Heart right ventricle (tissue), 16 donors: ENCODE results near the gene PPFIA2. TPM values are rescaled to one million over a fixed set of nuclear protein-coding genes. Genes with fewer than 3 reads are reported as not detected.
A peak's percentile ranks its signal among the peaks of the same experiment; 100 is the strongest.
"Not testable (repeated sequence)": the region's sequence is repeated elsewhere in the genome, so short reads cannot be mapped to it uniquely, and the experiment has no call there.

Source experiments
- ATAC-seq, 8 donors: fragments of 200-7000 bp; cut with Tn5 transposase; one replicate each; pipeline ENCODE4 v1.9.1; 2020; ENCODE audit warnings: mild to moderate bottlenecking in 8 of 8, moderate library complexity in 8 of 8, moderate number of reproducible peaks in 1 of 8
- DNase-seq, 2 donors: peaks; one replicate each; pipeline ENCODE4 v3.0.0-alpha.2; 2020
- H3K27ac ChIP-seq, 10 donors: fragments of 200-600 bp; sonication (generic) in 2 of 10; one replicate each; pipeline versions ENCODE4 v1.5.0 to v1.8.0; 2020 to 2022; ENCODE audit warnings: mild to moderate bottlenecking in 3 of 10
- H3K27me3 ChIP-seq, 7 donors: fragments of 200-600 bp; one replicate each; pipeline ENCODE4 v1.8.0; 2021 to 2022; ENCODE audit warnings: mild to moderate bottlenecking in 2 of 7
- H3K36me3 ChIP-seq, 9 donors: fragments of 200-600 bp; sonication (generic) in 1 of 9; one replicate each; pipeline versions ENCODE4 v1.5.0 to v1.8.0; 2020 to 2022; ENCODE audit warnings: mild to moderate bottlenecking in 2 of 9
- H3K4me1 ChIP-seq, 9 donors: fragments of 200-600 bp; sonication (generic) in 1 of 9; one replicate each; pipeline versions ENCODE4 v1.5.0 to v1.8.0; 2020 to 2022; ENCODE audit warnings: mild to moderate bottlenecking in 4 of 9
- H3K4me3 ChIP-seq, 10 donors: fragments of 200-600 bp; sonication (generic) in 2 of 10; one replicate each; pipeline versions ENCODE4 v1.5.0 to v1.8.0; 2020 to 2022; ENCODE audit warnings: mild to moderate bottlenecking in 7 of 10, moderate library complexity in 2 of 10
- H3K9me3 ChIP-seq, 11 donors: fragments of 200-600 bp in 10 of 11; sonication (generic) in 2 of 11; one replicate each; pipeline versions ENCODE4 v1.5.0 to v1.8.0; 2013 to 2022; ENCODE audit warnings: mild to moderate bottlenecking in 2 of 11, control low read depth in 1 of 11, moderate library complexity in 1 of 11
- WGBS, 2 donors: extraction: QIAGEN DNeasy Blood & Tissue Kit; methylation state at CpG; one replicate each; pipeline ENCODE4 v1.1.7; 2013; ENCODE audit warnings: inconsistent platforms in 1 of 2; 5-methylcytosine and 5-hydroxymethylcytosine counted together
- intact Hi-C, 10 donors: fragments of 100-400 bp; cut with DNase I; formaldehyde crosslinking; loops; one replicate each; pipeline versions ENCODE4 v1.11.1 to v1.14.2; 2022
- polyA plus RNA-seq, 2 donors: library from polyadenylated mRNA; stranded (reverse); fragments of 200-250 nt; gene quantifications; one replicate each; pipeline ENCODE4 v1.2.3, GENCODE V29; 2013
- total RNA-seq, 10 donors: library from RNA; stranded (reverse); fragmentation: NEBNext Ultra II Directional in 3 of 10; extraction: Animal tissue kit (Norgen Biotek cat#: 25700) in 3 of 10; gene quantifications; one replicate each; pipeline versions ENCODE4 v1.2.1 to v1.2.4, GENCODE V29; 2021 to 2023
- TF ChIP-seq, protein P1 (sequence below), 9 donors: fragments of 200-600 bp; sonication (generic) in 2 of 9; IDR thresholded peaks; one replicate each; pipeline versions ENCODE4 v1.5.0 to v1.8.0; 2021 to 2022; ENCODE audit warnings: antibody characterized with exemption in 9 of 9, mild to moderate bottlenecking in 5 of 9, moderate library complexity in 1 of 9
- donor health status: Arrhythmogenic right ventricular cardiomyopathy.
- donor health status: ischemic (EF 13 %, LVEDD 7.1; RV severe dilation, severe dysfunction).
- donor health status: healthy with polysubstance abuse.
- donor health status: DM: no; HTN: yes; CAD: no.
- donor health status: DM: no; HTN: no; CAD: no.
- donor health status: ischemic (EF 25% LVEDD 6.9; RV normal size, moderate dysfunction).
- donor health status: ischemic (EF 25% LVEDD 5.7; RV mildly dilated, moderate dysfunction).
- donor health status: healthy.
- donor health status: DM: yes; HTN: yes; CAD: no.
- donor health status: Ischemic cardiomyopathy.
- donor health status: ischemic (EF 35%, LVEDD 5.7; RV mildly dilated, moderate dysfunction).
- donor health status: nonischemic (EF 11% LVEDD 7.7; RV severe dilation, severe dysfunction).
- donor health status: DM: yes; HTN: yes; CAD: no.
- donor health status: PGD.
- donor health status: ischemic (EF 29% LVEDD 5.4; RV normal size, mild dysfunction).
- donor health status: nonischemic (EF 23%, LVEDD 6.1; RV moderate dilation, normal function).

PPFIA2 gene
- total and polyA plus RNA-seq, 12 donors, result 0.15 to 1.3 (median 0.52) TPM; not detected in 1

DNA sequence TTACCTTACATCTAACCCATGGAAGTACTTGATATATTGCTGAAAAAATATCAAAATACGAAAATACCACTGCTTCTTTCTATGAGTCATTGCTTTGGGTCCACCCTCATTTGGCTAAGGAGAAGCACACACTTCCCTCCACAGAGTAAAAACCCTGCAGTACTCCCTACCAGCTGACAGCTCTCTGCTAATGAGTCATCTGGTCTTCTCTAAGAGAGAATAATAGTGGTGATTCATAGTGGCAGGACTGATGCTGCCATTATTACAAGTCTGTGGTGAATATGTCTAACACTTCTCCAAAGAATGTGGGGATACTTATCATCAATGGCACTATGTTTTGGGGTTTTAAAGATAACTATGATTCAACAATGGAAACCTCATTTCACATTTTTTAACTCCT, 90.7 kb downstream of the PPFIA2 start:
- ATAC-seq, result peak in 1 of 8 donors; percentile 45
- H3K27ac ChIP-seq, result no peak overlapping the region
- TF ChIP-seq, protein P1, sequence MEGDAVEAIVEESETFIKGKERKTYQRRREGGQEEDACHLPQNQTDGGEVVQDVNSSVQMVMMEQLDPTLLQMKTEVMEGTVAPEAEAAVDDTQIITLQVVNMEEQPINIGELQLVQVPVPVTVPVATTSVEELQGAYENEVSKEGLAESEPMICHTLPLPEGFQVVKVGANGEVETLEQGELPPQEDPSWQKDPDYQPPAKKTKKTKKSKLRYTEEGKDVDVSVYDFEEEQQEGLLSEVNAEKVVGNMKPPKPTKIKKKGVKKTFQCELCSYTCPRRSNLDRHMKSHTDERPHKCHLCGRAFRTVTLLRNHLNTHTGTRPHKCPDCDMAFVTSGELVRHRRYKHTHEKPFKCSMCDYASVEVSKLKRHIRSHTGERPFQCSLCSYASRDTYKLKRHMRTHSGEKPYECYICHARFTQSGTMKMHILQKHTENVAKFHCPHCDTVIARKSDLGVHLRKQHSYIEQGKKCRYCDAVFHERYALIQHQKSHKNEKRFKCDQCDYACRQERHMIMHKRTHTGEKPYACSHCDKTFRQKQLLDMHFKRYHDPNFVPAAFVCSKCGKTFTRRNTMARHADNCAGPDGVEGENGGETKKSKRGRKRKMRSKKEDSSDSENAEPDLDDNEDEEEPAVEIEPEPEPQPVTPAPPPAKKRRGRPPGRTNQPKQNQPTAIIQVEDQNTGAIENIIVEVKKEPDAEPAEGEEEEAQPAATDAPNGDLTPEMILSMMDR (IDR thresholded peaks at IDR 0.05), result no peak

GRCh38 chr12:81659310-81659709, 99.8 kb downstream of the PPFIA2 start:
- H3K9me3 ChIP-seq, ATAC-seq, H3K27ac ChIP-seq, H3K4me1 ChIP-seq, H3K4me3 ChIP-seq, H3K27me3 ChIP-seq, intact Hi-C loops, DNase-seq, H3K36me3 ChIP-seq: not testable (repeated sequence)
- WGBS, 2 donors, result 89 to 90% methylated on average over 6 of the region's 6 CpGs

More for the DNA sequence above, 90.7 kb downstream of the PPFIA2 start:
- no peak overlapping the region for H3K4me3 ChIP-seq
- H3K27me3 ChIP-seq, result no peaks in the 10 kb centered on the region
- H3K36me3 ChIP-seq, result no peaks in the 10 kb centered on the region
- H3K4me1 ChIP-seq, result no peaks in the 10 kb centered on the region
- DNase-seq, result no peak
- intact Hi-C loops, result no loop called here
- H3K9me3 ChIP-seq, result no peaks in the 10 kb centered on the region
- WGBS, 2 donors, result 16 to 19% methylated on average over 1 of the region's 1 CpG

GRCh38 chr12:81644503-81644902, 114.6 kb downstream of the PPFIA2 start:
- Histone ChIP-seq H3K27ac (no peak overlapping the region), H3K4me1 (no peaks in the 10 kb centered on the region), H3K4me3 (no peak overlapping the region), H3K9me3 (no peaks in the 10 kb centered on the region), H3K36me3 (no peaks in the 10 kb centered on the region), H3K27me3 (no peaks in the 10 kb centered on the region)
- DNase-seq (no peak), ATAC-seq (no peak)
- 0 to 5% methylated on average over 1 of the region's 1 CpG for WGBS, 2 donors
- TF ChIP-seq, protein P1 (IDR thresholded peaks at IDR 0.05), result peak in 8 of 9 donors; percentile 14 to 71 (median 59)
- intact Hi-C loops, result loop anchor here in 9 of 10 donors (2.0 to 10.0 kb wide), 6 partner anchors 150 to 684 kb away; no protein-coding TSS in a partner anchor

- H3K9me3 ChIP-seq, result no peaks in the 10 kb centered on the region
- 82 to 91% methylated on average over 1 of the region's 1 CpG for WGBS, 2 donors
- intact Hi-C loops, result no loop called here
- no peak overlapping the region for H3K4me3 ChIP-seq
- H3K27me3 ChIP-seq, result no peaks in the 10 kb centered on the region
- H3K27ac ChIP-seq, result no peak overlapping the region
- no peak for ATAC-seq
- no peaks in the 10 kb centered on the region for H3K4me1 ChIP-seq
- TF ChIP-seq, protein P1 (IDR thresholded peaks at IDR 0.05), result no peak
- H3K36me3 ChIP-seq, result no peaks in the 10 kb centered on the region
- DNase-seq, result no peak
Measured at GRCh38 chr12:81639196-81639595, 120.0 kb downstream of the PPFIA2 start.

- H3K4me3 ChIP-seq, result no peak overlapping the region
- DNase-seq (no peak), ATAC-seq (no peak)
- TF ChIP-seq, protein P1 (IDR thresholded peaks at IDR 0.05), result no peak
- H3K27ac ChIP-seq, result no peak overlapping the region
- no peaks in the 10 kb centered on the region for H3K9me3 ChIP-seq
- intact Hi-C loops, result loop anchor here in 1 of 10 donors (5.0 kb wide), 1 partner anchor 186 kb away; no protein-coding TSS in a partner anchor
- no peaks in the 10 kb centered on the region for H3K36me3 ChIP-seq
- H3K27me3 ChIP-seq, result no peaks in the 10 kb centered on the region
- H3K4me1 ChIP-seq, result no peaks in the 10 kb centered on the region
Measured at GRCh38 chr12:81633127-81633526, 126.0 kb downstream of the PPFIA2 start.
